ENCODE measurements around the gene P4HTM.

- TF ChIP-seq POLR2AphosphoS5 (IDR thresholded peaks at IDR 0.05; ENCODE audit: low read depth, low read length) = no peak; the same call in 1 of the 2 replicates
- no peak for TF ChIP-seq YY1 (IDR thresholded peaks at IDR 0.05; ENCODE audit: low read depth, low read length)
- no peak for TF ChIP-seq MAFK (IDR thresholded peaks at IDR 0.05; ENCODE audit: low read depth, low read length)
- no peak for TF ChIP-seq CTCF (IDR thresholded peaks at IDR 0.05; ENCODE audit: control extremely low read depth in 1 of 3, insufficient read depth in 1 of 3, low read depth in 1 of 3, low read length in 3 of 3)
- TF ChIP-seq SIX5 (IDR thresholded peaks at IDR 0.05; ENCODE audit: low read depth, low read length) = no peak
- TF ChIP-seq SRF (IDR thresholded peaks at IDR 0.05; ENCODE audit: low read depth, low read length) = no peak
Observed at GRCh38 chr3:49026536-49026935, 36.5 kb downstream of the P4HTM start.

All from H1 (cell line).